NCI-H1105 (cell line): ENCODE measurements around the gene ZNF516.

Source experiments
- DNase-seq: peaks from one replicate; lab custom pipeline; 2025; lab: John Stamatoyannopoulos, UW

Gene ZNF516

GRCh38 chr18:76468345-76469304, 26.4 kb downstream of the ZNF516 start:
- DNase-seq: no peak

GRCh38 chr18:76467371-76468190, 27.5 kb downstream of the ZNF516 start:
- DNase-seq: no peak

DNA sequence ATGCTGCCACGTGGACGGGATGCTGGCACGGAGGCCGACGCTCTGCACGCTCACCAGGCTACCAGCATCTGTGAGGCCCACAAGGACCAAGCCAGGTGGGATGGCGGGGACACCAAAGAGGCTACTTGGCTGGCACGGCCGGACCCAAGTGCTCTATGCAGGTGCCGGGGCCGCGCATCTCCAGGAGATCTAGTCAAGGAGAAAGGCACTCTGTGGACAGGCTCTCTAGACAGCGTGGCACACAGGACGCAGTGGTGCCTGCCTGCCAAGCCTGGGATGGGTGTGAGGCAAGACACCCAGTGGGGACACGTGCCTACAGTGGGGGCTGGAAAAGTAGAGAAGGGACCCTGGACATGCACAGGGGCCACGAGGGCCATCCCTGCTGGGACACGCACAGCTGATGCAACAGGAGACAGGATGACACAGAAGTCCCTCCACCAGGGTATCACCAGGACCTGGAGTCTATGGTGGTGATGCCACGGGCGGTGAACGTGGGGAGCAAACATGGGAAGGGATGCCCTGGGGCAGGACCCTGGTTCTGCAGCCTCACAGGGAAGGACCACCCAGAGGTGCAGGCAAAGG, 28.5 kb downstream of the ZNF516 start:
- no peak for DNase-seq

- no peak for DNase-seq
These were observed 29.2 kb downstream of the ZNF516 start for GRCh38 chr18:76465630-76466409.

DNA sequence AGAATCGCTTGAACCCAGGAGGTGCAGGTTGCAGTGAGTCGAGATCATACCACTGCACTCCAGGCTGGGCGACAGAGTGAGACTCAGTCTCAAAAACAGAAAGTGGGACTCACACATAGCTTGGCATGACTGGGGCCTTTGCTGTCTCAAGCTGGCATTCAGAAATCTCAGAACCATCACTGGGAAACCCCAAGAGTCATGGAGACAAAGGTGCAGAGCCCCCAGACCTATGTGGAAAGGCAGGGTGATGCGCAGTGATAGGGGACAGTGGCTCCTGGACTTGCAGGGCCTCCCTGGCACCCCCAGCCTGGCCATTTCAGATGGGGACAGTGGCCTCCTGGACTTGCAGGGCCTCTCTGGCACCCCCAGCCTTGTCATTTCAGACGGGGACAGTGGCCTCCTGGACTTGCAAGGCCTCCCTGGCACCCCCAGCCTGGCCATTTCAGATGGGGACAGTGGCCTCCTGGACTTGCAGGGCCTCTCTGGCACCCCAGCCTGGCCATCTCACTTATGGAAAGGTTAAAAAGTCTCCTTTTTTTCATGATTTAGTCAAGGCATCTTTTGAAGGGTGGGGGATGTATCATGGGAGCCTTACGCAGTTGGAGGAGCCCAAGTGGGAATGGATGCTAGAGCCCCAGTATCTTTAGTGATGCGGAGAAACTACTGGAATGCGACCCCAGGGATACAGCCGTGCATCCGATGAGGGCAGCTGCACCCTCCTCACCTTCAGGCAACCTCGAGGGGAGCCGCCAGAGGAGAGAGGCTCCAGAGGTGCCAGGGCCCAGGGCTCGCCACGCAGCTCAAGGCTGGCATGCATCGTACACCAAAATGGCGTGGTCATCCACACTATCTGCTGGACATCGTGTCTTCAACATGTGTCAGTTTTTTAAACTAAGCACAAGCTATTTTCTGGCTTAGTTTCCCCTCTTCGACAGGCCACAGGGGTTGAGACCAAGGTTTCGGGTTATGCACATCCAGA, 30.5 kb downstream of the ZNF516 start:
- DNase-seq: no peak

- no peak for DNase-seq
These were observed 31.2 kb downstream of the ZNF516 start for GRCh38 chr18:76463872-76464271.

DNA sequence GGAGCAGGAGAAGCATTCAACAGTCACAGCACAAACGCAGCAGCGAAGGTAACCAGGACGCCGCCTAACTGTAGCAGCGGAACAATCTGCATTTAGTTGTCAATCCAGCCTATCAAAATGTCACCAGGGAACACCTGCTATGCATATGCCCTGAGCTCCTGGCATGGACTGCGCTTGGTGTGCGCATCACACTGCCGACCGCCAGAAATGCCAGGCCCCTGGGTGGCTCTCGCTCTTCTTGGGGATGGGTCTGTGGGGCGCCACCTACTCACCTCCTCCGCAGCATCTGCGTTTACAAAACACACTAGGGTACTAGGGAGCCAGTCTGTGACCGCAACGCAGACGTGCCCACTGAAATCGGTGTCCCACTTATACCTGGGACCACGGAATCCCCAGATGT, 31.7 kb downstream of the ZNF516 start:
- no peak for DNase-seq

DNA sequence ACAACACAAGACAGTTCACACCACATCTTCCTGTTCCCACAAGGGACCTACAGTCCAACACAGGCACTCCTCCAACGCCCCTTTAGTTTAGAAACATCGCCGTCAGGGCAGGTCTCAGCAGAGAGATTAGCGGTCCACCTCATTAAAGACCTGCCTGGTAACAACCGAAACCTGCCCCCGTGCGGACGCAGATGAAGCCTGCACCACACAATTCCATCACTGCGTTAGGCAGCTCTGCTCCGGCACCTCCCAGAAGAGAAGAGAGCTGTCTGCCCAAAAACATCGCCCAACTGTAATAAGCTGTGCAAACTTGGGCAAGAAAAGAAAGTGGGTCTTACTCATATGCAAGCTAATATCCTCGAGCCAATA, 32.7 kb downstream of the ZNF516 start:
- DNase-seq: no peak

- DNase-seq: no peak
These were observed 33.2 kb downstream of the ZNF516 start for GRCh38 chr18:76461692-76462325.

DNA sequence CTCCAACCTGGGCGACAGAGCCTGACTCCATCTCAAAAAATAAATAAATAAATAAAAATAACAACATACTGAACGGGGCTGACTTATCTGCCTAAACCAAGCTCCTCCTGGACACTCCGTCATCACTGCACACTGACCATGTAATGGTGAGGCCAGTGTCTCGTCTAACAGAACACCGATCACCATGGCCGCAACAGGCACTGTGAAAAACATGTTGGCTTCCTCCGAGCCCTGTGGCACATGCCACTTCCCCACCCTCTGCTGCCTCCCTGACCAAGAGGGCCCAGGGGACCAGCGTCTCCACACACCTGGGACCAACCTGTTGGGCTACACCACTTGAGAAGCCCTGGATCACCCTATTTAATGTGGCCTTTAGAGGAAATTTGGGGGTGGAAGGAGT, 33.9 kb downstream of the ZNF516 start:
- no peak for DNase-seq

GRCh38 chr18:76460482-76460881, 34.6 kb downstream of the ZNF516 start:
- no peak for DNase-seq

GRCh38 chr18:76459687-76460350, 35.2 kb downstream of the ZNF516 start:
- DNase-seq: no peak

DNA sequence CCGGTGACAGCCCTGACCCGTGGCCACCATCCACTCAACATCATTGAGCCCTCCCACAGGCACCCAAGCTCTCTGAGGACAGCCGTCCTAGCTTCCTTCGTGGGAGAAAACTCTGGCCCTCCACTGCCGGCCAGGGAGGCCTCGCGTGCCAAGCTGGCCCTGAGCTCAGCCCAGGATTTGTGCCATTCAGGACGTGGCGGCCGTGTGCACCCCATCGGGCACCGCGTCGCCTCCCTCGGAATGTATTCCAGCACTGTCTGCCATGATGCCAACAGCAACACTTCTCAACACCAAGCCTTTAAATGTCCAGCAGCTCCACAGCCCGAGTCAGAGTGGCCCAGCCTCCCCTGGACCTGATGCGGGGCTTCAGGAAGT, 35.7 kb downstream of the ZNF516 start:
- DNase-seq: no peak

DNA sequence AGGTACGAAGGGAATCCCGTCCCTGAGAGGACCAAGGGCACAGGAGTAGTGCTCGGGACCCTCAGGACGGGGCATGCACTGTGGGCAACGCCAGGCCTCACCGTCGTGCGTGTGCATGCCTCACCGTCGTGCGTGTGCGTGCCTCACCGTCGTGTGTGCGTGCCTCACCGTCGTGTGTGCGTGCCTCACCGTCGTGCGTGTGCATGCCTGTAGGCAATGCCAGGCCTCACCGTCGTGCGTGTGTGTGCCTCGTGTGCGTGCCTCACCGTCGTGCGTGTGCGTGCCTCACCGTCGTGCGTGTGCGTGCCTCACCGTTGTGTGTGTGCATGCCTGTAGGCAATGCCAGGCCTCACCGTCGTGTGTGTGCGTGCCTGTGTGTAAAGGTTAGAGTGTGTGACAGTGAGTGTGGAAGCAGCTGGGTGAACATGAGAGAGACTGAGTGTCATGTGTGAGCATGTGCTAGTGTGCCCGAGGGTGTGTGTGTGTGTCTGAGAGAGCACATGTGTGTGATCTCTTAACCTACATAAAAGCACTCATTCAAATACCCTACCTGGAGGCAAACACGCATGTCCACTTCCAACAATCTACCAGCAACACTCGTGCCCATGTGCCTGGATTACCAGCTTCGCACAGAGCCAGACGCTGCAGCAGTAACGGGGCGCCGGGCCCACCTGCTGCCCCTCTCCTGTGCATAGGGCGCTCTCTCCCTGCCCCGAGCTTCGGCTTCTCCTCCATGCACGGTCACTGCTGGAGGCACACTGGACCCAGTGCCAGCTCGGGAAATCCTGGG, 36.3 kb downstream of the ZNF516 start:
- DNase-seq: no peak

DNA sequence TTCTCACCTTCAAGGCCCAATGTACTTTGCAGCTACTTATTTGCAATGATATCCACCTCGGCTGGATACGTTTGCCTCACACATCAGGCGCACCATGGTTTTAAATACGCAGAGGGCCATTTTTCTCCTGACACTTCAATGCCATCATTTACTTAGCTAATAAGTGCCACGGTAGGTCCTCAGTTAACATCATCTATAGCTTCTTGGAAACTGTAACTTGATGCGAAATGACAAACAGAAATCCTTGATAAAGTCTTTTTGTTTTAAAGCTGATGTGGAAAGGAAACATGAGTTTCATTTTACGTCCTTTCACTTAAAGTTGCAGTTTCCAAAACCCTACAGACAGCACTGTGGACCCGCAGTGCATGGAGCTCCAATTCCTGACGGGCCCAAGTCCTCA, 37.1 kb downstream of the ZNF516 start:
- DNase-seq: no peak

DNA sequence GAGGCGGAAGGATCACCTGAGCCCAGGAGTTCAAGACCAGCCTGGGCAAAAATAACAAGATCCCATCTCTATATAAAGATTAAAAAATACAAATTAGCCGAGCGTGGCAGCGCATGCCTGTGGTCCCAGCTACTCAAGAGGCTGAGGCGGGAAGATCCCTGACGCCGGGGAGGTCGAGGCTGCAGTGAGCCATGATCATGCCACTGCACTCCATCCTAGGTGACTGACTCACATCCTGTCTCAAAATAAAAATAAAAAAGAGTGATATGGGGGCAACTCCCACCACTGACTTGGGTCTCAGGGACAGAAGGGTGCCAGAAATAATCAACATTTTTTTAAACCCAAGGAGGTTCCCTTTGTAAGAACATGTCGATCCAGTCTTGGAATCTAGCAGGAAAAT, 37.6 kb downstream of the ZNF516 start:
- DNase-seq: no peak

DNA sequence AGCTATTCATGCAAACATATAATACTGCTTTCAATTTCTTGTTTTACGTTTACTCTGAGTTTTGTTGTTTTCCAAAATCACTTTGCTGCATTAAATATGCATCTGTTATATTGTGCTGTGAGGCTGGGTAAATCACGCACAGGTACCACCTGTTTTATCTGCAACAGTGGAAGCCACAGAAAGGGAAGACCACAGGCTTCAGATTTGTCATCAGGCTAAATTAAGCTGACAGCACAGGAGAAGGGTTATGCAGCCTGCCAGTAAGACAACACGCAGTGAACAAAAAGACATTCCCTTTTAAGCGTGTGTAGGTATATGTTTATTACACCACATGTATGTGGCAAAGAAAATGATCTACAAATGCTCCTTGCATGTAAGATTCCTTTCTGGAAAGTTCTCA, 38.2 kb downstream of the ZNF516 start:
- no peak for DNase-seq

- no peak for DNase-seq
These were observed 38.9 kb downstream of the ZNF516 start for GRCh38 chr18:76456018-76456750.
